ENCODE results near the gene VPS13D.

DNA sequence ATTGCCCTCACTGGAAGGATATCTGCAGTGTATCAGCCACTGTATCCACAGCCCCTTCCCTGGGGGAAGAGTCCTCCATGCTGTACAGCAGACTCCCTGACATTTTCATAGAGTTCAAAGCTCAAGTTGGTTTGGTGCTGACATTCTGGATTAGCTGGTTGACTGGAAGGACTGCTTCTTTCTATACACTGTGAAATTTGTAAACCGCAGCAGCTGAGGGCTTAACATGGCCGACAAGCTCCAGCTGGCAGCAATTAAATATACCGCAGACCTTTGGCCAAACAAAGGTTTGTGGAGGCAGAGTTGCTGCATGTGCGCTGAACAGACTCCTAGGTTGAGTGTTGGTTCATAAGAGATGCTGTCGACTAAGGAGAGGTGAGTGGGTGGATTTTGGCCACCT is 261.8 kb downstream of the VPS13D start:
- TF ChIP-seq POLR2A (IDR thresholded peaks at IDR 0.05) = no peak
- TF ChIP-seq, protein P1, sequence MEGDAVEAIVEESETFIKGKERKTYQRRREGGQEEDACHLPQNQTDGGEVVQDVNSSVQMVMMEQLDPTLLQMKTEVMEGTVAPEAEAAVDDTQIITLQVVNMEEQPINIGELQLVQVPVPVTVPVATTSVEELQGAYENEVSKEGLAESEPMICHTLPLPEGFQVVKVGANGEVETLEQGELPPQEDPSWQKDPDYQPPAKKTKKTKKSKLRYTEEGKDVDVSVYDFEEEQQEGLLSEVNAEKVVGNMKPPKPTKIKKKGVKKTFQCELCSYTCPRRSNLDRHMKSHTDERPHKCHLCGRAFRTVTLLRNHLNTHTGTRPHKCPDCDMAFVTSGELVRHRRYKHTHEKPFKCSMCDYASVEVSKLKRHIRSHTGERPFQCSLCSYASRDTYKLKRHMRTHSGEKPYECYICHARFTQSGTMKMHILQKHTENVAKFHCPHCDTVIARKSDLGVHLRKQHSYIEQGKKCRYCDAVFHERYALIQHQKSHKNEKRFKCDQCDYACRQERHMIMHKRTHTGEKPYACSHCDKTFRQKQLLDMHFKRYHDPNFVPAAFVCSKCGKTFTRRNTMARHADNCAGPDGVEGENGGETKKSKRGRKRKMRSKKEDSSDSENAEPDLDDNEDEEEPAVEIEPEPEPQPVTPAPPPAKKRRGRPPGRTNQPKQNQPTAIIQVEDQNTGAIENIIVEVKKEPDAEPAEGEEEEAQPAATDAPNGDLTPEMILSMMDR (IDR thresholded peaks at IDR 0.05 in 4 of 5, conservative IDR thresholded peaks at IDR 0.05 in 1 of 5) = no peak
